GM19025 (cell line): ENCODE measurements around the gene NUDT13.

Experiments used
- ATAC-seq: cut with Tn5 transposase; IDR thresholded peaks from one replicate; pipeline ENCODE4 v1.9.1; 2021; ENCODE audit warnings: mild to moderate bottlenecking, low read depth, moderate library complexity; ENCODE audit not compliant: unreplicated experiment

NUDT13 gene

DNA sequence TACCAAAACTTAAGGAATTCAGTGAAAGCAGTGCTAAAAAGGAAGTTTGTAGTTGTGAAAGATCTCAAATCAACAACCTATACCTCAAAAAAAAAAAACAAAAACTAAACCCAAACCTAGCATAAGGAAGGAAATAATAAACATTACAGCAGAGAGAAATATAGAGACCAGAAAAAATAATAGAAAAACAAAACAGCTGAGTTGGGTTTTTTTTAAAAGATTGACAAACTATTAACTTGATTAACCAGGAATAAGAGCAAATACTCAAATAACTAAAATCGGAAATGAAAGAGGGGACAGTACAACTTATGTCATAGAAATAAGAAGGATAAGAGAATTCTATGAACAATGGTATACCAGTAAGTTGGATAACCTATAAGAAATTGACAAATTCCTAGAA, 50.8 kb downstream of the NUDT13 start:
- no peak for ATAC-seq

GRCh38 chr10:73161662-73162061, 51.4 kb downstream of the NUDT13 start:
- no peak for ATAC-seq

GRCh38 chr10:73163096-73163495, 52.8 kb downstream of the NUDT13 start:
- ATAC-seq, result no peak

DNA sequence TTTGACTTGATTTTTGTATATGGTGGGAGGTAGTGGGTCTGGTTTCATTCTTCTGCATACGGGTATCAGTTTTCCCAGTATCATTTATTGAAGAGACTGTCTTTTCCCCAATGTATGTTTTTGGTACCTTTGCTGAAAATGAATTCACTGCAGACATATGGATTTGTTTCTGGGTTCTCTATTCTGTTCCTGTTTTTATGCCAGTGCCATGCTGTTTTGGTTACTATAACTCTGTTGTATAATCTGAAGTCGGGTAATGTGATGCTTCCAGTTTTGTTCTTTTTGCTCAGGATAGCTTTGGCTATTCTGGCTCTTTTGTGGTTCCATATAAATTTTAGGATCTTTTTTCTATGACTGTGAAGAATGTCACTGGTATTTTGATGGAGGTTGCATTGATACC, 56.7 kb downstream of the NUDT13 start:
- ATAC-seq, result no peak

- ATAC-seq, result no peak
These were observed 57.2 kb downstream of the NUDT13 start for GRCh38 chr10:73167458-73167782.

DNA sequence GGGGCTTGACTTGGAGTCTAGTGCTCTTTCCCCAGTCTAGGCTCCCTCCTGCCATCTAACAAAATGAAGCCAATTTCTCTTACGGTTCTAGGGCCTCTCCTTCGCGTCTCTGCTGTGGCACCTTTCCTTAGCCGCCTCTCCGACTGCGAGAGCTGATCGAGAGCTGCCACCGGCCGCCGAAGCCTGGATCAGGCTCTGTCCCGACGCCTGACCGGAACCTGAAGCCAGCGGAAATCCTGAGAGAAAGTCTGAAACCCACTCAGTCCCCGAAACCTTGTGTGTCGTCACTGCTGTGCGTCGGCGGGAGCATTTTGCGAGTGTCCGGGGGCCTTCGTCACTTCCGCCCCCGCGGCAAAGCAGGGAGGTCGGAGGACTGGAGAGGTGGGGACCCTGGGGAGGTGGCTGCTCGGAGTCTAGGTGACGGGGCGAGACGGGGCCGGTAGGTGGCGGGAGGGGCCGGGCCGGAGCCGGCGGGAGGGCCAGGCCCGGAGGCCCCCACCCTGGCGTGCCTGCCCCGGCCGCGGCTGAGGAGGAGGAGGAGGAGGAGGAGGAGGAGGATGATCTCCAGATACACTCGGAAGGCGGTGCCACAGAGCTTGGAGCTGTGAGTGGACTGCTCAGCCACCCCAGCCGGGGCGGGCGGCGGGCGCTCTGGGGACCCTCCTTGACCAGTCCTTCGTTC, 57.7 kb downstream of the NUDT13 start, which contains the start of the genes ECD and FAM149B1:
Gene ECD, minus strand, starts transcription at position 226 of the 682 bp plus-strand sequence. CDS start 4,071 bp downstream, outside the sequence.
Gene FAM149B1, plus strand, starts transcription at position 337 of the 682 bp plus-strand sequence. Its CDS starts 221 bp downstream, at position 558.
- ATAC-seq, result peak; percentile 89

DNA sequence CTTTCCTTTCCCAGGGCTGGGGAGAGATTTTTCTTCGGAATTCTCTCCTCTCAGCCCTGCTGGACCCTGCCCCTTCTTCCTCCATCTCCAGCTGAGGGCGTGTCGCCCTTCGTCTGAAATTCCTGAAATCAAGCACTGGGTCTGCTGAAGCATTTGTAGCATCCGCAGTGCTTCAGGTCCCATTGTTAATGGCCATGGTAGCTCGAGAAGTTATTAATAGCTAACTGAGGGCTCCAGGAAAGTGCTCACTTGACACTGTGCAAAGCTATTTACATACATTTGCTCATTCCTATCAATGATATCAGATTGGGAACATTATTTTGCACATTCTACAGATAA, 58.2 kb downstream of the NUDT13 start:
- peak; percentile 6 for ATAC-seq

- no peak for ATAC-seq
These were observed 59.1 kb downstream of the NUDT13 start for GRCh38 chr10:73169320-73169719.

DNA sequence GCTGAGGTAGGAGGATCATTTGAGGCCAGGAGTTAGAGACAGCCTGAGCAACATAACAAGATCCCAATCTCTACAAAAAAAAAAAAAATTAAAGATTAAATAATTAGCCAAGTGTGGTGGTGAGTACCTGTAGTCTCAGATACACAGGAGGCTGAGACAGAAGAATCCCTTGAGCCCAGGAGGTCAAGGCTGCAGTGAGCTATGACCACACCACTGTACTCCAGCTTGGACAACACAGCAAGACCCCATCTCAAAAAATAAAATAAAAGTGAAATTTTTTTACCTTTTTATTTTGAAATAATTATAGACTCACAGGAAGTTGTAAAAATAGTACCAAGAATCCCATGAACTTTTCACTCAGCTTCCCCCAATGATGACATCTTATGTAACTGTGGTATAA, 62.6 kb downstream of the NUDT13 start:
- no peak for ATAC-seq

- ATAC-seq, result no peak
These were observed 64.1 kb downstream of the NUDT13 start for GRCh38 chr10:73174148-73174925.
